Esophagus mucosa (tissue), 1 donor: ENCODE data around the gene POGLUT2. TPM values are rescaled to one million over a fixed set of nuclear protein-coding genes. Genes with fewer than 3 reads are reported as not detected.

ENCODE experiments used
- ATAC-seq: fragments of 200-7000 bp; cut with Tn5 transposase; one replicate; pipeline ENCODE4 v1.9.1; 2020
- total RNA-seq: library from RNA; stranded (reverse); gene quantifications from one replicate; pipeline ENCODE4 v1.2.4, GENCODE V29; 2023
- donor health status: DM: yes; HTN: yes; CAD: no.

The POGLUT2 gene
- total RNA-seq, 1 donor from 2014 or later, result 1.8 TPM

DNA sequence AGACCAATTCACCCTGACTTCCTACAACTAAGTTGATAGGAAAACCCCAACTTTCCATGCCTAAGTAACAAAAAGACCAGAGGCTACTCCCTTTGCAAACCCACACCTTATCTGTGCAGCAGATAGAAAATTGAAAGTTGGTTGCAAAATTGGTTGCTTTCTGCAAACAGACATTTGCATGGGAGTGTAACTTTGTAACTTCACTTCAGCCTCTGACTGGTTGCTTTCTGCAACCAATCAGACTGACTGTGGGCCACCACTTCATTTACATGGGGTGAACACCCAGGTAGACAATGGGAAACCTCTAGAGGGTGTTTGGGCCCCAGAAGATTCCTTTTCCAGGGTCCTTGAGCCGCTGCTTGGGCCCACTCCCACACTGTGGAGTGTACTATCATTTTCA, 35.0 kb downstream of the POGLUT2 start:
- ATAC-seq, result no peak

DNA sequence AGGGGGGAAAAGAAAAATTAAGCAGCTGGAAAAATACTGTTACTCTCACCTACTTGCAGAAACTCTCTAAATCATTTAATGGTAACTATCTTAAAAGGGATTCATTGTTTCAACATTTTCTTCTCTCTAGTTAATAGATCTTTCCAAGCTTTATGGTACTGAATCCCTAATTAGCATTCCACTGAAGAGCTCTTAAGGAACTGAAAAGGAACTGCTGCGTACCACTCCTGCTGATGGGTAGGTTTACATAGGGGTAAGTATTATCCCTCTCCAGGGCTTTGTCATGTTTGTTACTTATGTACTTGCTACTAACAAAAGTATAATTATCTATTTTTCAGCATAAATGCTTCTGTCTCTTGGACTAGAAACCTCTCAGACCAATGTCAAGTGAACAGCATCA, 37.7 kb downstream of the POGLUT2 start:
- ATAC-seq, result no peak

DNA sequence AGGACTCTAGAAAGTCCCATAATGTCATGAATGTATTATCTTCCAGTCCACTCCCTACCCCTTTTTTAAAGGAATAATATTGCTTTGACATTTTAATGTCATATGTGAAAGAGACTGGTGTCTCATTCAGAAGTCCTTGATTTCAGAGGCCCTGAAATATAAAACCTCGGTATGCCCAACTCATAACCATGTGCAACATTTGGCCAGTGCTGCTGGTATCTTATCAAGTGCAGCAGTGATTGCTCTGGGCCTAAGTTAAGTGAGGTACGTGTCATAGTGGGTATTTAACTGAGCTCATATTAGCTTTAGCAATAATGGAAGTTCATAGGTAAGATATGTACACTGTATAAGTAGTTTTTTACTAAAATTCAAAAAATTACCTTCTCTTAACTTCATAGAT, 39.9 kb downstream of the POGLUT2 start:
- no peak for ATAC-seq

DNA sequence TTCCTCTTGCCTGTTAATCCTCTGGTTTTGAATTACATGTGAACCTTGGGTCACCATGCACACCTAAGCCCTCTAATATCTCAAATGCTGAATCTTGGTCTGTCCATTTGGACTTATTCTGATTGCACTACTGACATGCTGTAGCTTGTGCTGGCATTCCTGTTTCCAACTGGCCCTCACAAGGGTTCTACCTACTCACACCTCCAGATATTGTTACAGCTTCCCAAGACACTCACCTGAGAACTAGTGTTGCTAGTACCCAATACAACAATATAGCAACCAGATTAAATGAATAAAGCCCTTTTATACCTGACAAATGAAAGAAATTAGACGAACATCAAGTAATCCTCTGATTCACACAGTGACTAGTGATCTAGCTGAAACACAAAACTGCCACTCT, 41.8 kb downstream of the POGLUT2 start:
- no peak for ATAC-seq

DNA sequence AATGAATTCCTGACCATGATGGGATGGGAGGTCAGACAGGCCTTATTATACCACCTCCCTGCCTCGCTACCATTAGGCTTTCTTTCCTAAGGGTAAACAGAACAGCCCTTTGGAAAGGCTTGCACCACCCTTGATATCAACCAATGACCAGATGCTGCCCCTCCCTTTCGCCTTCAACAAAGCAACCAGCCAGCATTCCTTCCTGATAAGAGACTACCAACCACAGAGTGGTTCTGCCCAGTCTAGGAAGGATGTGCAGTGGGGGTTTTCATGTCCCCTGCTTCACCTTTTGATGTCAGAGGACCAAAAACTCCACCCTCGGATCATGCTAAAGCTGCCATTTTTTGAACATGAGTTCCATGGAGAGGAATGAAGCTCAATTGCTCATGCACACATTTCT, 46.9 kb downstream of the POGLUT2 start:
- ATAC-seq, result no peak

DNA sequence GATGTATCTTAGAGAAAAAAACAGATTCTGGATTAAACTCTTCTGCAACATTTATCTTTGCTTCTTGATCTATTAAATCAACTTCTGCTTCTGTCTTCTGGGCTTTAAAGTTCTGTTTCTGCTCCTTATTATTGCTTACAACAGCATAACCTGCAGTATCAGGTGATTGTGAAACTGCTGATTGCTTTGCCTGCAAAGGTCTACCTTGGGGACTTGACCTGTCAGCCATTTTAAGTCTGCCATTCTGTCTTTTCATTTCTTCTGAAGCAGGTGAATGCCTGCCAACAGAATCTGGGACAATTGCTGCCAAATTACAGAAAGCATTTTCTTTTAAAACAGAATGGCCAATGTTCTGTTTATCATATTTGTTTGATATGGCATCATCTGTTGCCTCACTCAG, 56.3 kb downstream of the POGLUT2 start:
- ATAC-seq, result no peak

DNA sequence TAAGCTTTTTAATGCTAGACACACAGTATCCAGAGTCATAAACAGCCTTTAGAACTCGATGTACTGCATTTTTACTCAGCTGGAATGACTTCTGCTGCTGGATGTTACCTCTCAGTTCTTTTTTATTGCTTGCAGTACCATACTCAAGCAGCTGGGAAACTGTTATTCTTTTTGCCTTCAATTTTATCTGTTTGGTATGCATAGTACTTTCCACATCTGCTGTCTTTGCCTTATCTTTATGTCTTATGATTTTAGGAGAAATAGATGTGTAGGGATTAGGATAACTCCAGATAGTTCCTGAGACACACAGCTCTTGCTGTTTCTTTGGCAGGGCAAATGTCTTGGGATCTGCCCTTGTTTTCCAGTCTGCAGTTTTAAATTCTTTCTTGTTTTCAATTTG, 56.7 kb downstream of the POGLUT2 start:
- no peak for ATAC-seq

Other genes with a start within 250 kb of the POGLUT2 start
- 17.3 TPM for gene TPP2, start 202.0 kb downstream of the POGLUT2 start, total RNA-seq
- not detected for gene METTL21C, start 103.9 kb downstream of the POGLUT2 start, total RNA-seq
- gene TEX30, start 25.2 kb downstream of the POGLUT2 start, total RNA-seq, result 7.9 TPM
- gene BIVM, start 143 bp upstream of the POGLUT2 start, total RNA-seq, result 5.5 TPM
- gene ERCC5, start 47.1 kb upstream of the POGLUT2 start, total RNA-seq, result 20.0 TPM